ENCODE data around the gene AP1S1. TPM values are rescaled to one million over a fixed set of nuclear protein-coding genes. Genes with fewer than 3 reads are reported as not detected.
A peak's percentile ranks its signal among the peaks of the same experiment; 100 is the strongest.
"Not testable (repeated sequence)": the region's sequence is repeated elsewhere in the genome, so short reads cannot be mapped to it uniquely, and the experiment has no call there.

AP1S1 gene
- total and polyA plus RNA-seq, 12 donors = 7.8 to 33.1 (median 11.4) TPM

- H3K27ac ChIP-seq = peak overlapping the region in 5 of 10 donors; percentile 34 to 81 (median 58)
- ATAC-seq = no peak
- no peak overlapping the region for H3K4me3 ChIP-seq
- no peaks in the 10 kb centered on the region for H3K36me3 ChIP-seq
- H3K4me1 ChIP-seq = peaks cover 7 to 38% (median 25%) of the 10 kb centered on the region in 9 donors
- intact Hi-C loops (cut with DNase I) = no loop called here
- H3K27me3 ChIP-seq = no peaks in the 10 kb centered on the region
- WGBS, 2 donors = 80 to 82% methylated on average over 10 of the region's 10 CpGs
- H3K9me3 ChIP-seq = no peaks in the 10 kb centered on the region
- no peak for DNase-seq
- TF ChIP-seq CTCF (IDR thresholded peaks at IDR 0.05) = no peak
Measured at GRCh38 chr7:101116898-101117297, 37.4 kb upstream of the AP1S1 start.

- Histone ChIP-seq H3K27ac (no peak overlapping the region), H3K27me3 (no peaks in the 10 kb centered on the region), H3K4me1 (peaks cover 13 to 48% (median 33%) of the 10 kb centered on the region in 9 donors), H3K4me3 (no peak overlapping the region), H3K36me3 (no peaks in the 10 kb centered on the region), H3K9me3 (no peaks in the 10 kb centered on the region)
- no peak for ATAC-seq
- 90 to 96% methylated on average over 3 of the region's 3 CpGs for WGBS, 2 donors
- no peak for TF ChIP-seq CTCF (IDR thresholded peaks at IDR 0.05)
- intact Hi-C loops (cut with DNase I) = no loop called here
- no peak for DNase-seq
Measured at GRCh38 chr7:101118856-101119255, 35.4 kb upstream of the AP1S1 start.

GRCh38 chr7:101119876-101120275, 34.4 kb upstream of the AP1S1 start:
- Histone ChIP-seq H3K27me3 (peaks cover 0 to 2% (median 0%) of the 10 kb centered on the region in 7 donors), H3K9me3 (no peaks in the 10 kb centered on the region), H3K27ac (no peak overlapping the region), H3K4me1 (peaks cover 13 to 58% (median 41%) of the 10 kb centered on the region in 9 donors), H3K36me3 (no peaks in the 10 kb centered on the region), H3K4me3 (no peak overlapping the region)
- DNase-seq = no peak
- no peak for TF ChIP-seq CTCF (IDR thresholded peaks at IDR 0.05)
- ATAC-seq = no peak
- intact Hi-C loops (cut with DNase I) = no loop called here
- WGBS, 2 donors = 59 to 60% methylated on average over 10 of the region's 10 CpGs

GRCh38 chr7:101120315-101120714, 34.0 kb upstream of the AP1S1 start:
- no peaks in the 10 kb centered on the region for H3K9me3 ChIP-seq
- ATAC-seq (no peak), DNase-seq (no peak)
- H3K4me3 ChIP-seq = no peak overlapping the region
- H3K27me3 ChIP-seq = peaks cover 0 to 4% (median 0%) of the 10 kb centered on the region in 7 donors
- 86 to 88% methylated on average over 4 of the region's 4 CpGs for WGBS, 2 donors
- intact Hi-C loops (cut with DNase I) = no loop called here
- no peaks in the 10 kb centered on the region for H3K36me3 ChIP-seq
- peaks cover 13 to 62% (median 44%) of the 10 kb centered on the region in 9 donors for H3K4me1 ChIP-seq
- no peak for TF ChIP-seq CTCF (IDR thresholded peaks at IDR 0.05)
- H3K27ac ChIP-seq = no peak overlapping the region

GRCh38 chr7:101121631-101121990, 32.7 kb upstream of the AP1S1 start:
- intact Hi-C loops (cut with DNase I) = not testable (repeated sequence)
- WGBS, 2 donors = 43 to 45% methylated on average over 9 of the region's 9 CpGs

More at GRCh38 chr7:101121631-101121990, 32.7 kb upstream of the AP1S1 start:
- peak overlapping the region in 9 of 10 donors; percentile 73 to 91 (median 88) for H3K27ac ChIP-seq
- DNase-seq, H3K9me3 ChIP-seq, H3K36me3 ChIP-seq, ATAC-seq, H3K27me3 ChIP-seq: not testable (repeated sequence)
- peaks cover 21 to 75% (median 55%) of the 10 kb centered on the region in 9 donors for H3K4me1 ChIP-seq
- H3K4me3 ChIP-seq = peak overlapping the region in 8 of 10 donors; percentile 22 to 52 (median 45)
